GM15510 (cell line): ENCODE results near the gene IMMP2L.

Source experiments
- POLR2A ChIP-seq: IDR thresholded peaks from 3 replicates; pipeline ENCODE4 v1.6.1; 2011; ENCODE audit warnings: borderline replicate concordance; ENCODE audit not compliant: insufficient read length; ENCODE audit errors: extremely low read depth

IMMP2L gene

GRCh38 chr7:111074748-111075146, 487.5 kb downstream of the IMMP2L start:
- no peak for TF ChIP-seq POLR2A

- no peak for TF ChIP-seq POLR2A
These were observed 488.1 kb downstream of the IMMP2L start for GRCh38 chr7:111074071-111074747.

- TF ChIP-seq POLR2A = no peak
These were observed 490.7 kb downstream of the IMMP2L start for GRCh38 chr7:111071556-111071955.

GRCh38 chr7:111068618-111069017, 493.7 kb downstream of the IMMP2L start:
- no peak for TF ChIP-seq POLR2A

- no peak for TF ChIP-seq POLR2A
These were observed 494.6 kb downstream of the IMMP2L start for GRCh38 chr7:111067682-111068081.

- no peak for TF ChIP-seq POLR2A
These were observed 495.0 kb downstream of the IMMP2L start for GRCh38 chr7:111067251-111067650.

GRCh38 chr7:111063166-111063565, 499.1 kb downstream of the IMMP2L start:
- no peak for TF ChIP-seq POLR2A

- TF ChIP-seq POLR2A = no peak
These were observed 502.5 kb downstream of the IMMP2L start for GRCh38 chr7:111059833-111060232.

GRCh38 chr7:111057066-111057465, 505.2 kb downstream of the IMMP2L start:
- TF ChIP-seq POLR2A = no peak

GRCh38 chr7:111056371-111056770, 505.9 kb downstream of the IMMP2L start:
- no peak for TF ChIP-seq POLR2A

GRCh38 chr7:111053035-111053434, 509.3 kb downstream of the IMMP2L start:
- no peak for TF ChIP-seq POLR2A

GRCh38 chr7:111051832-111052231, 510.5 kb downstream of the IMMP2L start:
- TF ChIP-seq POLR2A = no peak

GRCh38 chr7:111050875-111051416, 511.3 kb downstream of the IMMP2L start:
- TF ChIP-seq POLR2A = no peak

- TF ChIP-seq POLR2A = no peak
These were observed 512.2 kb downstream of the IMMP2L start for GRCh38 chr7:111049971-111050680.

GRCh38 chr7:111047595-111047994, 514.7 kb downstream of the IMMP2L start:
- no peak for TF ChIP-seq POLR2A

GRCh38 chr7:111045449-111045848, 516.8 kb downstream of the IMMP2L start:
- no peak for TF ChIP-seq POLR2A
